ENCODE results near the gene KIF26B. TPM values are rescaled to one million over a fixed set of nuclear protein-coding genes. Genes with fewer than 3 reads are reported as not detected.

Gene KIF26B
- total RNA-seq, 1 experiment from 2014 or later, result 1.2 TPM

DNA sequence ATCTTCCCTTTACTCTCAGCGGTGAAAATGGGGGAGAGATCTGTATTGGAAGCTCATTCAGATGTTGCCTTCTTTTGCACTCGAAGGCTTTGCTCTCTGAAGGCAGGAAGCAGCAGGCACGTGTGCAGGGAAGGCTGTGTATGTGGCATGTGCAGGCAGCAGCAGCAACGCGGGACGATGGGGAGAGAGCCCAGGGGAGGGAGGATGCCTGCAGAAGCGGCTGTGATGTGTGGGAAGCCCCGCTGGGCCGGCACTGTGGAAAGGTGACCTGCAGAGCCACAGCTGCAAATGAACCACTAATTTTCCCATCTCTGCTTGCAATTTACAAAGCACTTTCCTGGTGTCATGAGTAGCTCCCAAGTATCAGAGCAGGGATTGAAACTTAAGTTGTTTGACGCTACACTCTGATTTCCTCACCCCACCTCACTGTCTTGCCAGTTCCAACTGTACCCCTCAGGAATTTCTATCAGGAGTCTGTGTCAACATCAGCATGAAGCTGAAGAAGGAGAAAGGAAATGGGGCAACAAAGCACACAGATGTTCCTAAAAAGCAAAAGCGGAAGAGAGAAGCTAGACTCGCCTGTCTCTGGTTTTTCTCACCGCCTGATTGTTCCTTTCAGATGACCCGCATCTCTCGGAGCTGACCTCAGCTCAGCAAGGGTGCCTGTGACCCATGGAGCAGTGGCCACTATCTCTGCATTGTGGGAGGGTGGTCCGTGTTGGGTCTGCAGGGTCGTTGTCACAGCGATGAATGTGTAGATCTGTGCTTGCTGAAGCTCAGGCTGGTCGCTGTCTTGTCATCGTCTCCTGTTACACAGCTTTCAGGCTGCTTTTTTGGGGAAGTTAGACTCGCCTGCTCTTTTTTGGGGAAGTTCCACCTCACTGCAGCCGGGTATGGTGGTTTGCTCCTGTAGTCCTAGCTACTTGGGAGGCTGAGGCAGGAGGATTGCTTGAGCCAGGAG lies 156.1 kb downstream of the KIF26B start (continued):
- TF ChIP-seq ZNF281 (CRISPR knock-in tag; IDR thresholded peaks at IDR 0.05), result no peak
- 0 out of 2 replicates have a peak, but pooled peaks have one; percentile 26 for TF ChIP-seq MYBL2 (CRISPR knock-in tag; IDR thresholded peaks at IDR 0.05)
- TF ChIP-seq, protein P1, sequence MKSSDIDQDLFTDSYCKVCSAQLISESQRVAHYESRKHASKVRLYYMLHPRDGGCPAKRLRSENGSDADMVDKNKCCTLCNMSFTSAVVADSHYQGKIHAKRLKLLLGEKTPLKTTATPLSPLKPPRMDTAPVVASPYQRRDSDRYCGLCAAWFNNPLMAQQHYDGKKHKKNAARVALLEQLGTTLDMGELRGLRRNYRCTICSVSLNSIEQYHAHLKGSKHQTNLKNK (CRISPR knock-in tag; IDR thresholded peaks at IDR 0.05), result no peak
- no peak for TF ChIP-seq HMGA2 (CRISPR knock-in tag; IDR thresholded peaks at IDR 0.05)
- 0 out of 2 replicates have a peak, but pooled peaks have one; percentile 54 for TF ChIP-seq FOXP1 (CRISPR knock-in tag; IDR thresholded peaks at IDR 0.05; ENCODE audit: borderline replicate concordance)
- no peak for TF ChIP-seq PRRX2 (CRISPR knock-in tag; IDR thresholded peaks at IDR 0.05)
- no peak for TF ChIP-seq SMAD4 (CRISPR knock-in tag; IDR thresholded peaks at IDR 0.05)
- TF ChIP-seq TEAD4 (CRISPR knock-in tag; IDR thresholded peaks at IDR 0.05), result 0 out of 2 replicates have a peak, but pooled peaks have one; percentile 42
- no peak for TF ChIP-seq ZNF425 (CRISPR knock-in tag; conservative IDR thresholded peaks at IDR 0.05)
- no peak for TF ChIP-seq IRF2 (CRISPR knock-in tag; IDR thresholded peaks at IDR 0.05; ENCODE audit: borderline replicate concordance, low read depth)
- TF ChIP-seq SP1 (CRISPR knock-in tag; conservative IDR thresholded peaks at IDR 0.05), result 0 out of 2 replicates have a peak, but pooled peaks have one; percentile 22
- TF ChIP-seq NFYB (CRISPR knock-in tag; conservative IDR thresholded peaks at IDR 0.05; ENCODE audit: low read depth), result no peak
- TF ChIP-seq, protein P2, sequence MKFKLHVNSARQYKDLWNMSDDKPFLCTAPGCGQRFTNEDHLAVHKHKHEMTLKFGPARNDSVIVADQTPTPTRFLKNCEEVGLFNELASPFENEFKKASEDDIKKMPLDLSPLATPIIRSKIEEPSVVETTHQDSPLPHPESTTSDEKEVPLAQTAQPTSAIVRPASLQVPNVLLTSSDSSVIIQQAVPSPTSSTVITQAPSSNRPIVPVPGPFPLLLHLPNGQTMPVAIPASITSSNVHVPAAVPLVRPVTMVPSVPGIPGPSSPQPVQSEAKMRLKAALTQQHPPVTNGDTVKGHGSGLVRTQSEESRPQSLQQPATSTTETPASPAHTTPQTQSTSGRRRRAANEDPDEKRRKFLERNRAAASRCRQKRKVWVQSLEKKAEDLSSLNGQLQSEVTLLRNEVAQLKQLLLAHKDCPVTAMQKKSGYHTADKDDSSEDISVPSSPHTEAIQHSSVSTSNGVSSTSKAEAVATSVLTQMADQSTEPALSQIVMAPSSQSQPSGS (CRISPR knock-in tag; IDR thresholded peaks at IDR 0.05; ENCODE audit: borderline replicate concordance, low read depth), result no peak
- TF ChIP-seq, protein P3, sequence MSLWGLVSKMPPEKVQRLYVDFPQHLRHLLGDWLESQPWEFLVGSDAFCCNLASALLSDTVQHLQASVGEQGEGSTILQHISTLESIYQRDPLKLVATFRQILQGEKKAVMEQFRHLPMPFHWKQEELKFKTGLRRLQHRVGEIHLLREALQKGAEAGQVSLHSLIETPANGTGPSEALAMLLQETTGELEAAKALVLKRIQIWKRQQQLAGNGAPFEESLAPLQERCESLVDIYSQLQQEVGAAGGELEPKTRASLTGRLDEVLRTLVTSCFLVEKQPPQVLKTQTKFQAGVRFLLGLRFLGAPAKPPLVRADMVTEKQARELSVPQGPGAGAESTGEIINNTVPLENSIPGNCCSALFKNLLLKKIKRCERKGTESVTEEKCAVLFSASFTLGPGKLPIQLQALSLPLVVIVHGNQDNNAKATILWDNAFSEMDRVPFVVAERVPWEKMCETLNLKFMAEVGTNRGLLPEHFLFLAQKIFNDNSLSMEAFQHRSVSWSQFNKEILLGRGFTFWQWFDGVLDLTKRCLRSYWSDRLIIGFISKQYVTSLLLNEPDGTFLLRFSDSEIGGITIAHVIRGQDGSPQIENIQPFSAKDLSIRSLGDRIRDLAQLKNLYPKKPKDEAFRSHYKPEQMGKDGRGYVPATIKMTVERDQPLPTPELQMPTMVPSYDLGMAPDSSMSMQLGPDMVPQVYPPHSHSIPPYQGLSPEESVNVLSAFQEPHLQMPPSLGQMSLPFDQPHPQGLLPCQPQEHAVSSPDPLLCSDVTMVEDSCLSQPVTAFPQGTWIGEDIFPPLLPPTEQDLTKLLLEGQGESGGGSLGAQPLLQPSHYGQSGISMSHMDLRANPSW (CRISPR knock-in tag; conservative IDR thresholded peaks at IDR 0.05; ENCODE audit: low read depth), result no peak
- TF ChIP-seq TEAD1 (CRISPR knock-in tag; IDR thresholded peaks at IDR 0.05), result no peak; the same call in 1 of the 2 replicates
- TF ChIP-seq GRHL2 (CRISPR knock-in tag; IDR thresholded peaks at IDR 0.05; ENCODE audit: insufficient replicate concordance, severe bottlenecking), result no peak
- no peak for TF ChIP-seq PREB (CRISPR knock-in tag; IDR thresholded peaks at IDR 0.05; ENCODE audit: borderline replicate concordance)
- no peak for TF ChIP-seq RORB (CRISPR knock-in tag; IDR thresholded peaks at IDR 0.05)
- TF ChIP-seq, protein P4, sequence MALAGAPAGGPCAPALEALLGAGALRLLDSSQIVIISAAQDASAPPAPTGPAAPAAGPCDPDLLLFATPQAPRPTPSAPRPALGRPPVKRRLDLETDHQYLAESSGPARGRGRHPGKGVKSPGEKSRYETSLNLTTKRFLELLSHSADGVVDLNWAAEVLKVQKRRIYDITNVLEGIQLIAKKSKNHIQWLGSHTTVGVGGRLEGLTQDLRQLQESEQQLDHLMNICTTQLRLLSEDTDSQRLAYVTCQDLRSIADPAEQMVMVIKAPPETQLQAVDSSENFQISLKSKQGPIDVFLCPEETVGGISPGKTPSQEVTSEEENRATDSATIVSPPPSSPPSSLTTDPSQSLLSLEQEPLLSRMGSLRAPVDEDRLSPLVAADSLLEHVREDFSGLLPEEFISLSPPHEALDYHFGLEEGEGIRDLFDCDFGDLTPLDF (CRISPR knock-in tag; IDR thresholded peaks at IDR 0.05), result no peak
- TF ChIP-seq, protein P5, sequence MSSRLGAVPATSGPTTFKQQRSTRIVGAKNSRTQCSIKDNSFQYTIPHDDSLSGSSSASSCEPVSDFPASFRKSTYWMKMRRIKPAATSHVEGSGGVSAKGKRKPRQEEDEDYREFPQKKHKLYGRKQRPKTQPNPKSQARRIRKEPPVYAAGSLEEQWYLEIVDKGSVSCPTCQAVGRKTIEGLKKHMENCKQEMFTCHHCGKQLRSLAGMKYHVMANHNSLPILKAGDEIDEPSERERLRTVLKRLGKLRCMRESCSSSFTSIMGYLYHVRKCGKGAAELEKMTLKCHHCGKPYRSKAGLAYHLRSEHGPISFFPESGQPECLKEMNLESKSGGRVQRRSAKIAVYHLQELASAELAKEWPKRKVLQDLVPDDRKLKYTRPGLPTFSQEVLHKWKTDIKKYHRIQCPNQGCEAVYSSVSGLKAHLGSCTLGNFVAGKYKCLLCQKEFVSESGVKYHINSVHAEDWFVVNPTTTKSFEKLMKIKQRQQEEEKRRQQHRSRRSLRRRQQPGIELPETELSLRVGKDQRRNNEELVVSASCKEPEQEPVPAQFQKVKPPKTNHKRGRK (CRISPR knock-in tag; IDR thresholded peaks at IDR 0.05; ENCODE audit: borderline replicate concordance), result no peak
- TF ChIP-seq ZBTB21 (CRISPR knock-in tag; IDR thresholded peaks at IDR 0.05; ENCODE audit: borderline replicate concordance), result no peak
- no peak for TF ChIP-seq E2F4 (CRISPR knock-in tag; IDR thresholded peaks at IDR 0.05; ENCODE audit: borderline replicate concordance, low read depth)
